GM18858 (cell line): ENCODE results near the gene RCN2.

Source experiments
- ATAC-seq: cut with Tn5 transposase; IDR thresholded peaks from one replicate; pipeline ENCODE4 v1.9.1; 2021; ENCODE audit not compliant: unreplicated experiment

Gene RCN2

GRCh38 chr15:76973906-76974305 is 42.4 kb downstream of the RCN2 start:
- ATAC-seq, result no peak

- ATAC-seq, result no peak
Observed at GRCh38 chr15:76974456-76975036, 43.0 kb downstream of the RCN2 start.

GRCh38 chr15:76976141-76976540 is 44.6 kb downstream of the RCN2 start:
- ATAC-seq, result no peak

- no peak for ATAC-seq
Observed at GRCh38 chr15:76976572-76977270, 45.2 kb downstream of the RCN2 start.

- ATAC-seq, result no peak
Observed at GRCh38 chr15:76978522-76979330, 47.2 kb downstream of the RCN2 start.

- ATAC-seq, result no peak
Observed at GRCh38 chr15:76979331-76979925, 47.9 kb downstream of the RCN2 start.

- ATAC-seq, result no peak
Observed at GRCh38 chr15:76979996-76980520, 48.5 kb downstream of the RCN2 start.

GRCh38 chr15:76982356-76982755 is 50.8 kb downstream of the RCN2 start:
- ATAC-seq, result no peak

- ATAC-seq, result no peak
Observed at GRCh38 chr15:76982756-76983155, 51.2 kb downstream of the RCN2 start.

GRCh38 chr15:76983590-76984375 is 52.2 kb downstream of the RCN2 start:
- ATAC-seq, result no peak

- no peak for ATAC-seq
Observed at GRCh38 chr15:76986743-76987142, 55.2 kb downstream of the RCN2 start.

GRCh38 chr15:76987276-76987675 is 55.7 kb downstream of the RCN2 start:
- ATAC-seq, result no peak

- ATAC-seq, result no peak
Observed at GRCh38 chr15:76987896-76988860, 56.6 kb downstream of the RCN2 start.

GRCh38 chr15:76988867-76989780 is 57.6 kb downstream of the RCN2 start:
- ATAC-seq, result no peak

- ATAC-seq, result no peak
Observed at GRCh38 chr15:76991048-76991447, 59.5 kb downstream of the RCN2 start.

- ATAC-seq, result no peak
Observed at GRCh38 chr15:76991741-76992645, 60.4 kb downstream of the RCN2 start.

- ATAC-seq, result no peak
Observed at GRCh38 chr15:76993114-76993725, 61.7 kb downstream of the RCN2 start.
